ENCODE data around the gene BMP3. TPM values are rescaled to one million over a fixed set of nuclear protein-coding genes. Genes with fewer than 3 reads are reported as not detected.
A peak's percentile ranks its signal among the peaks of the same experiment; 100 is the strongest.

The BMP3 gene
- total RNA-seq, 1 donor from 2014 or later, result not detected

DNA sequence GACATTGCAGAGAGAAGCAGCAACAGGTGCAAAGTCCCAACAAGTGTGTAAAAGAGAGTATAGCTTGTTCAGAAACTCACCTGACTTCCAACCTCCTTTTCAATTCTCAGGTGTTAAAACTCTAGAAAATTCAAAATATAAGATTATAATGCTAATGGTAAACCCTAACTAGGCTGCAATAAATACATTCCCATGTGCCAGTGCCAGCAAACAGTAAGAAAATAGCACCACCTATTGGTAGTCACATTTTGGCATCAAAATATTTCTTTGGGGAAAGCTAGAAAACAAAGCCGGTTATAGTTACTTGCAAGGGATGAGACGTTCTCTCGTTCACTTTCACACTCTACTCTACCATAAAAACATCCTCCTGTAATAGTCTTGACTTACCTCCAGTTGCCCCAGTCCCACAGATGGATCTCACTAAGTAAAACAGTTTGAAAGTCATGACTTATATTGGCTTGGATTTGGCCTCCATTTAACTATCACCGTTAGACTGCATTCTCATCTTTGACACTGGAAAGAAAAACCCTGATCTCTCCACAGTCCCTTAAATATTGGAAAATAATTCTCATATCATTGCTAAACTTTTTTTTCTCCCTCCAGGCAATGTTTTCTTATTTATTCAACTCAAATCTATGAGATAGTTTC, 9.6 kb downstream of the BMP3 start:
- TF ChIP-seq CTCF (IDR thresholded peaks at IDR 0.05; ENCODE audit: unreplicated experiment), result peak; percentile 83
- Mint-ChIP-seq H3K36me3 (ENCODE audit: low read depth, unreplicated experiment) (no peaks in the 10 kb centered on the region), H3K27me3 (ENCODE audit: unreplicated experiment) (no peaks in the 10 kb centered on the region), H3K4me1 (ENCODE audit: unreplicated experiment) (no peaks in the 10 kb centered on the region), H3K27ac (ENCODE audit: unreplicated experiment) (no peak overlapping the region), H3K9me3 (ENCODE audit: unreplicated experiment) (no peaks in the 10 kb centered on the region), H3K4me3 (ENCODE audit: unreplicated experiment) (no peak overlapping the region)
- DNase-seq (ENCODE audit: low spot score), result peak; percentile 20

DNA sequence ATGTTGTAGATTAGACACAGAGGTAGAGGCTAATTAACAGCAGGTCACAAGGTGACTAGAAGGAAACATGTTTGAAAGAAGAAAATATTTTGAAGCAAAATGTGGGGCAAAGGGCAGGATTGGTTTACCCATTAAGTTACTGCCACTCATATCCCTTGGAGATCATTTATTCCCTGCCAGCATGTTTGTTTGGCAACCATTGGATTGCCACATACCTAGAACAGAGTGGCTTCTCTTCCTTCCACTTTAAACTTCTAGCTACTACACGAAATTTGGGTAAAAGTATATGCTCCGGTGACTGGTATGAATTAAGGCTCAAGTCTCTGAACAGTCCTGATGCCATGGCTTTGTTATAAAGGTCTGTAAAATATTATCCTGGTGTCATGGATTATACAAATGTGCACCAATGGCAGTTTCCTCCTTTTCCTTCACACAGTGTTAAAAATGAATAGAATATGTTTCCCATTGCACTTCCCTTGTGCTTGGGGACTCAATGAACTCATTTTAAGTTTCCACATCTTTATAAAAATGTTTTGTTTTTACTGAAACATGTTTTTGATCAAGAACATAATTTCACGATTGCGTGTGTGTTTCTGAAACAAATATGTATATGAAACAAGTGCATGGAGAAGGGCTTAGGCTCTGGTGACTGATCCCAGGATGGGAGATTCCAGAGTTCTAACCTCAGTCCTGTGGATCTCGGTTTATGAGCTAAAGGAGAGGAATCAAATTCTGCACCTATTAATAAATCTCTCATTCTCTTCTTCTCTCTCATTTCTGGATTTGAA, 12.3 kb downstream of the BMP3 start:
- Mint-ChIP-seq H3K27me3 (ENCODE audit: unreplicated experiment) (no peaks in the 10 kb centered on the region), H3K4me3 (ENCODE audit: unreplicated experiment) (no peak overlapping the region), H3K36me3 (ENCODE audit: low read depth, unreplicated experiment) (no peaks in the 10 kb centered on the region), H3K4me1 (ENCODE audit: unreplicated experiment) (no peaks in the 10 kb centered on the region), H3K9me3 (ENCODE audit: unreplicated experiment) (no peaks in the 10 kb centered on the region), H3K27ac (ENCODE audit: unreplicated experiment) (no peak overlapping the region)
- no peak for TF ChIP-seq CTCF (IDR thresholded peaks at IDR 0.05; ENCODE audit: unreplicated experiment)
- no peak for DNase-seq (ENCODE audit: low spot score)

DNA sequence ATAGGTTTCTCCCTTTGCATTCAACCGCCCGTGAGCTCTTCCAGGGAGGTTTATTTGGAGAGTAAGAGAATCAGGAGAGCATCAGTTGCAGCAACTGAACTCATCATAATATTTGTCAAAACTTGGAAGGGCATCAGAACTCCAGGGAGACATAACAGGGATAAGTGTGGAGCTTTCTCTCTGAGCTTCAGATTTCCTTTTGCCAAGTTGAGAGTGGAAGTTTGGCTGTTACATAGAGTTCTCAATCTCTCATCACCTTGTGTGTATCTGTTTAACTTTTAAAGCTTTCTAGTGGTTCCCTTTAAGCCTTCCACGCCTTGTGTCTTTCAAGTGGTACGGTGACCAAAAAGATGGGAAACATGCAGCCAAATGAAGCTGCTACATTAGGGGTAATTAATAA, 18.8 kb downstream of the BMP3 start:
- Mint-ChIP-seq H3K4me1 (ENCODE audit: unreplicated experiment) (no peaks in the 10 kb centered on the region), H3K4me3 (ENCODE audit: unreplicated experiment) (no peak overlapping the region), H3K36me3 (ENCODE audit: low read depth, unreplicated experiment) (no peaks in the 10 kb centered on the region), H3K27ac (ENCODE audit: unreplicated experiment) (no peak overlapping the region), H3K27me3 (ENCODE audit: unreplicated experiment) (no peaks in the 10 kb centered on the region), H3K9me3 (ENCODE audit: unreplicated experiment) (no peaks in the 10 kb centered on the region)
- no peak for TF ChIP-seq CTCF (IDR thresholded peaks at IDR 0.05; ENCODE audit: unreplicated experiment)
- no peak for DNase-seq (ENCODE audit: low spot score)

GRCh38 chr4:81049907-81050306, 19.4 kb downstream of the BMP3 start:
- Mint-ChIP-seq H3K4me3 (ENCODE audit: unreplicated experiment) (no peak overlapping the region), H3K9me3 (ENCODE audit: unreplicated experiment) (no peaks in the 10 kb centered on the region)

More at GRCh38 chr4:81049907-81050306, 19.4 kb downstream of the BMP3 start:
- no peak for DNase-seq (ENCODE audit: low spot score)
- no peak for TF ChIP-seq CTCF (IDR thresholded peaks at IDR 0.05; ENCODE audit: unreplicated experiment)
- Mint-ChIP-seq H3K27ac (ENCODE audit: unreplicated experiment) (no peak overlapping the region), H3K36me3 (ENCODE audit: low read depth, unreplicated experiment) (no peaks in the 10 kb centered on the region), H3K27me3 (ENCODE audit: unreplicated experiment) (no peaks in the 10 kb centered on the region), H3K4me1 (ENCODE audit: unreplicated experiment) (no peaks in the 10 kb centered on the region)
